Natural killer cell (primary cell): Measurements from ENCODE around the gene C6orf58. TPM values are rescaled to one million over a fixed set of nuclear protein-coding genes. Genes with fewer than 3 reads are reported as not detected.

Source experiments
- ATAC-seq, 3 donors: fragments of 150-1000 bp in 2 of 3; fragments of 200-7000 bp in 1 of 3; cut with Tn5 transposase; 1 replicate in 1 of 3; 2 replicates in 2 of 3; pipeline ENCODE4 v1.10.0; 2021; ENCODE audit warnings: mild to moderate bottlenecking in 2 of 3, moderate library complexity in 2 of 3
- DNase-seq, 2 donors: peaks; one replicate each; pipeline versions ENCODE4 v3.0.0 to v3.0.0-alpha.2; 2013 to 2021; ENCODE audit warnings: mixed read lengths in 1 of 2
- H3K27ac ChIP-seq: one replicate; pipeline ENCODE4 v1.5.1; 2013; ENCODE audit warnings: mild to moderate bottlenecking, low read length
- H3K27me3 ChIP-seq: one replicate; pipeline ENCODE4 v1.6.1; 2013; ENCODE audit warnings: low read length; ENCODE audit not compliant: control insufficient read depth, insufficient read depth
- H3K36me3 ChIP-seq: one replicate; pipeline ENCODE4 v1.6.1; 2013; ENCODE audit warnings: low read length; ENCODE audit not compliant: control insufficient read depth, insufficient read depth
- H3K4me1 ChIP-seq: one replicate; pipeline ENCODE4 v1.6.1; 2013; ENCODE audit warnings: low read length; ENCODE audit not compliant: control insufficient read depth, insufficient read depth
- H3K4me3 ChIP-seq: one replicate; pipeline ENCODE4 v1.5.1; 2013; ENCODE audit warnings: low read length
- H3K9me3 ChIP-seq: one replicate; pipeline ENCODE4 v1.6.1; 2013; ENCODE audit warnings: low read length; ENCODE audit not compliant: control insufficient read depth, insufficient read depth
- H3K27ac Mint-ChIP-seq, 2 donors: one replicate each; pipeline ENCODE4 v1.8.0; 2022; ENCODE audit warnings: mild to moderate bottlenecking in 2 of 2, mixed read lengths in 2 of 2, moderate library complexity in 1 of 2
- H3K27me3 Mint-ChIP-seq, 2 donors: one replicate each; pipeline ENCODE4 v1.8.0; 2022; ENCODE audit warnings: low read depth in 2 of 2, mixed read lengths in 2 of 2
- H3K36me3 Mint-ChIP-seq: one replicate; pipeline ENCODE4 v1.8.0; 2022; ENCODE audit warnings: mixed read lengths
- H3K4me1 Mint-ChIP-seq, 2 donors: one replicate each; pipeline ENCODE4 v1.8.0; 2022; ENCODE audit warnings: mixed read lengths in 2 of 2
- H3K4me3 Mint-ChIP-seq: one replicate; pipeline ENCODE4 v1.8.0; 2022; ENCODE audit warnings: mild to moderate bottlenecking, moderate library complexity, mixed read lengths
- H3K9me3 Mint-ChIP-seq, 2 donors: one replicate each; pipeline ENCODE4 v1.8.0; 2022; ENCODE audit warnings: mixed read lengths in 2 of 2
- CTCF ChIP-seq: fragments of 200-600 bp; IDR thresholded peaks from one replicate; pipeline ENCODE4 v1.8.0; 2022; ENCODE audit warnings: antibody characterized with exemption
- WGBS: methylation state at CpG from one replicate; pipeline ENCODE4 v1.1.7; 2013; ENCODE audit warnings: missing lambda C conversion rate; ENCODE audit not compliant: insufficient coverage; 5-methylcytosine and 5-hydroxymethylcytosine counted together
- intact Hi-C: fragments of 100-400 bp; cut with micrococcal nuclease; formaldehyde crosslinking; loops from one replicate; pipeline ENCODE4 v1.14.2; 2022
- total RNA-seq, 4 donors: library from RNA; stranded (reverse); fragments of 120-200 nt in 1 of 4; gene quantifications; one replicate each; pipeline versions ENCODE4 v1.2.3 to v1.2.4, GENCODE V29; 2013 to 2022

The C6orf58 gene
- total RNA-seq, 3 donors from 2014 or later (not counting 1 experiment from before 2014, with no cell fraction given): not detected

- intact Hi-C loops: no loop called here
- Mint-ChIP-seq H3K27me3 (no peaks in the 10 kb centered on the region), H3K27ac (no peak overlapping the region), H3K36me3 (no peaks in the 10 kb centered on the region), H3K4me3 (no peak overlapping the region), H3K9me3 (no peaks in the 10 kb centered on the region), H3K4me1 (no peaks in the 10 kb centered on the region)
- no peaks in the 10 kb centered on the region for H3K27me3 ChIP-seq
- ATAC-seq: no peak
- no peak overlapping the region for H3K27ac ChIP-seq
- no peaks in the 10 kb centered on the region for H3K4me1 ChIP-seq
- H3K9me3 ChIP-seq: no peaks in the 10 kb centered on the region
- no peak for DNase-seq
- no peak overlapping the region for H3K4me3 ChIP-seq
- H3K36me3 ChIP-seq: no peaks in the 10 kb centered on the region
- no peak for TF ChIP-seq CTCF
Observed at GRCh38 chr6:127566651-127567050, 10.3 kb upstream of the C6orf58 start.

- H3K27ac Mint-ChIP-seq: no peak overlapping the region
- H3K9me3 ChIP-seq: no peaks in the 10 kb centered on the region
- no peaks in the 10 kb centered on the region for H3K36me3 ChIP-seq
- no peak for ATAC-seq
- no peak overlapping the region for H3K4me3 ChIP-seq
- DNase-seq: no peak
- intact Hi-C loops: no loop called here
- WGBS: 86% methylated on average over 2 of the region's 2 CpGs
- no peaks in the 10 kb centered on the region for H3K4me1 Mint-ChIP-seq
- no peaks in the 10 kb centered on the region for H3K4me1 ChIP-seq
- no peak for TF ChIP-seq CTCF
- H3K27me3 Mint-ChIP-seq: no peaks in the 10 kb centered on the region
- no peak overlapping the region for H3K4me3 Mint-ChIP-seq
- no peaks in the 10 kb centered on the region for H3K36me3 Mint-ChIP-seq
- no peak overlapping the region for H3K27ac ChIP-seq
- no peaks in the 10 kb centered on the region for H3K27me3 ChIP-seq
- H3K9me3 Mint-ChIP-seq: no peaks in the 10 kb centered on the region
Observed at GRCh38 chr6:127567476-127567875, 9.5 kb upstream of the C6orf58 start.

- no peak for ATAC-seq
- intact Hi-C loops: no loop called here
- no peak for TF ChIP-seq CTCF
Observed at GRCh38 chr6:127570739-127571389, 6.1 kb upstream of the C6orf58 start.

GRCh38 chr6:127578900-127579299 is 1.9 kb downstream of the C6orf58 start:
- Mint-ChIP-seq H3K9me3 (no peaks in the 10 kb centered on the region), H3K36me3 (no peaks in the 10 kb centered on the region), H3K27ac (no peak overlapping the region), H3K4me1 (no peaks in the 10 kb centered on the region), H3K4me3 (no peak overlapping the region), H3K27me3 (no peaks in the 10 kb centered on the region)
- no peak overlapping the region for H3K4me3 ChIP-seq
- H3K27ac ChIP-seq: no peak overlapping the region
- peaks cover 2% of the 10 kb centered on the region for H3K27me3 ChIP-seq
- intact Hi-C loops: no loop called here
- ATAC-seq (no peak), DNase-seq (no peak)
- H3K9me3 ChIP-seq: no peaks in the 10 kb centered on the region
- H3K4me1 ChIP-seq: no peaks in the 10 kb centered on the region
- TF ChIP-seq CTCF: no peak
- WGBS: 75% methylated on average over 3 of the region's 3 CpGs
- H3K36me3 ChIP-seq: no peaks in the 10 kb centered on the region

More at GRCh38 chr6:127570739-127571389, 6.1 kb upstream of the C6orf58 start:
- H3K4me1 ChIP-seq: no peaks in the 10 kb centered on the region
- H3K9me3 ChIP-seq: no peaks in the 10 kb centered on the region
- H3K36me3 Mint-ChIP-seq: no peaks in the 10 kb centered on the region
- no peak overlapping the region for H3K4me3 ChIP-seq
- H3K9me3 Mint-ChIP-seq: no peaks in the 10 kb centered on the region
- no peaks in the 10 kb centered on the region for H3K27me3 ChIP-seq
- no peaks in the 10 kb centered on the region for H3K4me1 Mint-ChIP-seq
- H3K27ac ChIP-seq: no peak overlapping the region
- no CpG with 5 or more reads among the region's 1 CpG for WGBS
- no peaks in the 10 kb centered on the region for H3K36me3 ChIP-seq
- H3K27me3 Mint-ChIP-seq: no peaks in the 10 kb centered on the region
- DNase-seq: no peak
- no peak overlapping the region for H3K27ac Mint-ChIP-seq
- H3K4me3 Mint-ChIP-seq: no peak overlapping the region
